IPS-20b (cell line): ENCODE measurements around the gene AP3B1.
"Not testable (repeated sequence)": the region's sequence is repeated elsewhere in the genome, so short reads cannot be mapped to it uniquely, and the experiment has no call there.

Experiments used
- H3K27ac ChIP-seq: one replicate; pipeline ENCODE4 v1.5.1; 2013; ENCODE audit warnings: low read length
- H3K27me3 ChIP-seq: 2 replicates; pipeline ENCODE4 v1.6.1; 2013; ENCODE audit warnings: mild to moderate bottlenecking, low read length, inconsistent platforms; ENCODE audit not compliant: insufficient read depth
- H3K36me3 ChIP-seq: 2 replicates; pipeline ENCODE4 v1.6.1; 2013; ENCODE audit warnings: low read depth, mild to moderate bottlenecking, inconsistent platforms, low read length, moderate library complexity; ENCODE audit not compliant: insufficient read depth
- H3K4me1 ChIP-seq: 2 replicates; pipeline ENCODE4 v1.6.1; 2013; ENCODE audit warnings: mild to moderate bottlenecking, control low read depth, inconsistent platforms, low read length, moderate library complexity; ENCODE audit not compliant: insufficient read depth
- H3K4me3 ChIP-seq: 2 replicates; pipeline ENCODE4 v1.5.1; 2013; ENCODE audit warnings: mild to moderate bottlenecking, low read length, inconsistent platforms
- H3K9ac ChIP-seq: 2 replicates; pipeline ENCODE4 v1.6.1; 2013; ENCODE audit warnings: low read depth, mild to moderate bottlenecking, inconsistent platforms, low read length, moderate library complexity
- H3K9me3 ChIP-seq: 2 replicates; pipeline ENCODE4 v1.6.1; 2013; ENCODE audit warnings: mild to moderate bottlenecking, low read depth, low read length, inconsistent platforms; ENCODE audit not compliant: insufficient read depth

AP3B1 gene

DNA sequence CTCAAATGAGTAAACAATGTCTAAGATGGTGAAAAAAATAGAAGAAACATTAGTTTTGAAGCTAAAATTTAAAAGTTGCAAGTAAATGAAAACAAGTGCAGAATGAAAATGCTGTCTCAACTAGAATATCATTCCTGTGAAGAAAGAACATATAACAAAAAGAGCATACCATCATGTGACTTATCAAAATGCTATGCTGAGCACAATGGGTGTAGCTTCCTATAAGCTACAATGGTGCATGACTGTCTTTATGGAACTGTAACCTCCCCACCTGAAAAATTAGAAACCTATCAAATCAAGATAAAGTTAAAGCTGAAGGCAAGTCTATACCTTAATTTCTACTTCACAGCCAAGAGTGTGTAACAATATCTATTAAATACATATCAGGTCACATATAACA lies 192.0 kb downstream of the AP3B1 start:
- Histone ChIP-seq H3K4me3 (no peak overlapping the region), H3K36me3 (peaks cover 30% of the 10 kb centered on the region), H3K9ac (no peak overlapping the region), H3K4me1 (no peaks in the 10 kb centered on the region), H3K27me3 (no peaks in the 10 kb centered on the region), H3K9me3 (no peaks in the 10 kb centered on the region), H3K27ac (no peak overlapping the region)

DNA sequence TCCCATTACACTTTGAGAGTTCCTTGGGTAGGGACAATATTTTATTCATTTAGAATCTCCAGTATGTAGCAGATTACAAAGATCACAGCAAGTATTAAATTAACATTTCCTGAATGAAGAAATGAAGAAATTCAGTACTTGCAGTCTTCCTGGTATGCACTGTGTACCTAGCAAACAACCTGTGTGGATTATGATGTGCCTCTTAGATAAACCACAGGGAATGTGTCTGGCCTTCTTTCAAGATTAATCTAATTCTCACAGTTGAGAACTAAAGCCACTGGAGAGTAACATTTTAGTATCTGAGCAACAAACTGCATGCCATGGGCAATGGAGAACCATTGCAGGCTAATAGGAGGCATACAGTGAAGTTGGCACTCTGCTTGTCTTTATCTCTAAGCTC lies 199.4 kb downstream of the AP3B1 start:
- no peak overlapping the region for H3K27ac ChIP-seq
- H3K27me3 ChIP-seq: no peaks in the 10 kb centered on the region
- peaks cover 24% of the 10 kb centered on the region for H3K36me3 ChIP-seq
- no peak overlapping the region for H3K4me3 ChIP-seq
- no peaks in the 10 kb centered on the region for H3K4me1 ChIP-seq
- H3K9ac ChIP-seq: no peak overlapping the region
- no peaks in the 10 kb centered on the region for H3K9me3 ChIP-seq

DNA sequence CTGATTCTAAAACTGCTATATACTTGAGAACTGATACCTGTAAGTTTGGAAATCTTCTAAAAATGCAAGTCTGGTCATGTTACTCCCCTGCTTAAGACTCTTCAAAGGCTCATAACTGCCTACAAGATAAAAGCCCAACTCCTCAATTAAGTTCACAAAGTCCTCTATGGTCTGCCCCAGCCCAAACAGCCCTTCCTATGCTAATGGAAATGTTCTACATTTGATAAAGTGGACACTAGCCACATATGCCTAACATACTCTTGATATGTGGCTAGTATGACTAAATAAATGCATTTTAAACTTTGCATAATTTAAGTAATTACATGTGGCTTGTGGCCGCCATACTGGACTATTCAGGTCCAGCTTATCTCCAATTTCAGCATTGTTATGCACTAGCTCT lies 204.5 kb downstream of the AP3B1 start:
- Histone ChIP-seq H3K27ac (no peak overlapping the region), H3K36me3 (0 out of 2 replicates have a peak, but pooled peaks cover 9% of the 10 kb centered on the region), H3K9me3 (no peaks in the 10 kb centered on the region), H3K9ac (no peak overlapping the region), H3K4me3 (no peak overlapping the region), H3K27me3 (no peaks in the 10 kb centered on the region), H3K4me1 (no peaks in the 10 kb centered on the region)

DNA sequence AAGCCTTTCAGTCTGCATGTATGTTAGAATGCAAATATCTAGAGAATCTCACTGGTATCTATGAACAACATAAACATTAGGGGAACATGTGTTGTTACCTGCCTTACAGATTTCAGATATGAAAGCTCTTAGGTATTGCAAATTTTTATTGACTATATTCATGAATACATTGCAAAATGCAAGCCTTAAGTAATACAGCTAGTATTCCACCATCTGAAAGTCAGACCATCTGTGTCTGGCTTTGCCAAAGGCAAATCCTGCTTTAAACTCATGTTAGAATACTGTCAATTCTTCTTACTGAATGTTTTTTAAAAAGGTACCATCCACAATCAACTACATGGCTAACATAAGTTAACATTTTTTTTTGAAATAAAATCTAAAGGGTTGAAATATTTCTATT lies 215.6 kb downstream of the AP3B1 start:
- H3K9me3 ChIP-seq: no peaks in the 10 kb centered on the region
- H3K36me3 ChIP-seq: no peaks in the 10 kb centered on the region
- peaks cover 4% of the 10 kb centered on the region; the same call in 1 of the 2 replicates for H3K4me1 ChIP-seq
- no peak overlapping the region for H3K4me3 ChIP-seq
- H3K27ac ChIP-seq: no peak overlapping the region
- no peaks in the 10 kb centered on the region for H3K27me3 ChIP-seq
- H3K9ac ChIP-seq: no peak overlapping the region

DNA sequence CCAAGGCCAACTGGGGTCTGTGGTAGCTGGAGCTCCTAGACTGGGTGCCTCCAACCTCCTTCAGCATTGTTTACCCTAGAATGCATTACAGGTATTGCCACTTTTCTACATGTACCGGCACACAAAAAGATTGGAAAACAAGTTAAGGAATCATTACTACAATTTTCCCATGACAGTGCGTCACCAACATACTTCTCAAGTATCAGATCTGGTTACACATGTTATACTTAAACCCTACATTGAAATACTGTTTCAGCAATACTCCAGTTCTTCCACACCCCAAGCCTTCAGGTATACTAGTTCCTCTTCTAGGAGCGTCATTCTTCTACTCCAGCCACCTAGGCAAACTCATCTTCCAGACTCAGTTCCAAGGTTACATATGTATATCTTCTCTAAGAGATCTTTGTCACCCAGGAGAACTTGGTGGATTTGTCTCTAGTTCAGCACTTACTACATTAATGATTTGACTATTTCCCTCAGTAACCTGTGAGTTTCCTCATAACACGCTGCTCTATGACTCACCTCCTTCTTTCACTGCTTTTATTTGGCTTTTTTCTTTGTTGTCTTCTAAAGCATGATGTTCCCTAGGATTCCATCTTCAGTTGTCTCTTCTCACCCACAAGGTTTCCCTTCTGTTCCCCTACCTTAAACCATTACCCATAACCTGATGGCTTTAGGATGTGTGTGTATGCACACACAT lies 217.0 kb downstream of the AP3B1 start:
- Histone ChIP-seq H3K4me1 (peaks cover 4% of the 10 kb centered on the region; the same call in 1 of the 2 replicates), H3K27ac (no peak overlapping the region), H3K4me3 (no peak overlapping the region), H3K9me3 (no peaks in the 10 kb centered on the region), H3K27me3 (no peaks in the 10 kb centered on the region), H3K9ac (no peak overlapping the region), H3K36me3 (no peaks in the 10 kb centered on the region)

DNA sequence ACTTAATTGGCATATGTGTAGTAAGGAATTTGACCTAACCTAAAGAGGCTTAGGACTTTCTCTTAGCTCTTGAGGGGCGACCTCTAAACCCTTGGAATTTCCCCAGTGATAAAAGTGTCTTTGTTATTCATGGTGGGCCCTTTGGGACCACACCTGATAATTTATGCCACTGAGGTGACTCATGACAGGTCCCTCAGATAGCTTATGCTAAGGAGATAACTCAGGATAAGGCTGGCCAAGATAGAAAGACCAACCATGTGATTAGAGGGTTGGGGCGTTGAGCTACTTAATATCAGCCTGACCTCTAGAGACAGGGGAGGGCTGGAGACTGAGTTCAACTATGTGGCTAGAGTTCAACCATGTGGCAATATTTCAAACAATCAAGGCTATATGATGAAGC lies 218.1 kb downstream of the AP3B1 start:
- H3K9me3 ChIP-seq: no peaks in the 10 kb centered on the region
- no peaks in the 10 kb centered on the region for H3K27me3 ChIP-seq
- H3K36me3 ChIP-seq: no peaks in the 10 kb centered on the region
- H3K27ac ChIP-seq: no peak overlapping the region
- H3K4me3 ChIP-seq: no peak overlapping the region
- no peak overlapping the region for H3K9ac ChIP-seq
- peaks cover 4% of the 10 kb centered on the region; the same call in 1 of the 2 replicates for H3K4me1 ChIP-seq

DNA sequence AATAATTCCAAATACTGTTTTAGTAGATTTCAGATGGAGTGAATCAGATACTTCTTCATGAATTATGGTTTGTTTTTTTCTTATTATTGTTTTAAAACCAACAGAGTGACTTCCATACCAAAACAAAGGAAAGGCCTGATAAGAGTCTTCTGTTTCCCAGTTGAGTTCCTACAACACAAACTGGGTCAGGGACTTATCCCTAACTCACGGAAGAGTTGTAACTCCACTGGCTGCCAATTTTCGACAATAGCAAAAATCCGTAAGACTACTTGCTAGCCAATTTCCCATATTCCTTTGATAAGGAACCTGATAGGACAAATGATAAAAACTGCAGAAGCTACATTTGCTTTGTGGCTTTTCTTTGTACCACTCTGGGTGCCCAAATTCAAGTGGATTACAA lies 219.2 kb downstream of the AP3B1 start:
- H3K9me3 ChIP-seq: no peaks in the 10 kb centered on the region
- no peaks in the 10 kb centered on the region for H3K27me3 ChIP-seq
- no peak overlapping the region for H3K27ac ChIP-seq
- no peak overlapping the region for H3K9ac ChIP-seq
- H3K4me1 ChIP-seq: peaks cover 4% of the 10 kb centered on the region; the same call in 1 of the 2 replicates
- H3K36me3 ChIP-seq: no peaks in the 10 kb centered on the region
- H3K4me3 ChIP-seq: no peak overlapping the region

DNA sequence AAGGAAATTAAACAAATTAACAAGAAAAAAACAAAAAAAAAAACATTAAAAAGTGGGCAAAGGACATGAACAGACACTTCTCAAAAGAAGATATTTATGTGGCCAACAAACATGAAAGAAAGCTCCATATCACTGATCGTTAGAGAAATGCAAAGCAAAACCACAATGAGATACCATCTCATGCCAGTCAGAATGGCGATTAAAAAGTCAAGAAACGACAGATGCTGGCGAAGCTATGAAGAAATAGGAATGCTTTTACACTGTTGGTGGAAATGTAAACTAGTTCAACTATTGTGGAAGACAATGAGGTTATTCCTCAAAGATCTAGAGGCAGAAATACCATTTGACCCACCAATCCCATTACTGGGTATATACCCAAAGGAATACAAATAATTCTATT lies 223.8 kb downstream of the AP3B1 start:
- H3K27me3 ChIP-seq, H3K4me3 ChIP-seq, H3K27ac ChIP-seq, H3K9me3 ChIP-seq, H3K9ac ChIP-seq, H3K36me3 ChIP-seq, H3K4me1 ChIP-seq: not testable (repeated sequence)

DNA sequence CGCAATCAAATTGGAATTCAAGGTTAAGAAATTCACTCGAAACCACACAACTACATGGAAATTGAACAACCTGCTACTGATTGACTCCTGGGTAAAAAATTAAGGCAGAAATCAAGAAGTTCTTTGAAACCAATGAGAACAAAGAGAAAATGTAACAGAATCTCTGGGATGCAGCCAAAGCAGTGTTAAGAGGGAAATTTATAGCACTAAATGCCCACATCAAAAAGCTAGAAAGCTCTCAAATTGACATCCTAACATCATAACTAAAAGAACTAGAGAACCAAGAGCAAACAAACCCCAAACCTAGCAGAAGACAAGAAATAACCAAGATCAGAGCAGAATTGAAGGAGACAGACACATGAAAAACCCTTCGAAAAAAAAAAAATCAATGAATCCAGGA lies 226.9 kb downstream of the AP3B1 start:
- not testable (repeated sequence) for H3K9me3 ChIP-seq, H3K9ac ChIP-seq, H3K36me3 ChIP-seq, H3K27ac ChIP-seq, H3K4me1 ChIP-seq, H3K4me3 ChIP-seq, H3K27me3 ChIP-seq

DNA sequence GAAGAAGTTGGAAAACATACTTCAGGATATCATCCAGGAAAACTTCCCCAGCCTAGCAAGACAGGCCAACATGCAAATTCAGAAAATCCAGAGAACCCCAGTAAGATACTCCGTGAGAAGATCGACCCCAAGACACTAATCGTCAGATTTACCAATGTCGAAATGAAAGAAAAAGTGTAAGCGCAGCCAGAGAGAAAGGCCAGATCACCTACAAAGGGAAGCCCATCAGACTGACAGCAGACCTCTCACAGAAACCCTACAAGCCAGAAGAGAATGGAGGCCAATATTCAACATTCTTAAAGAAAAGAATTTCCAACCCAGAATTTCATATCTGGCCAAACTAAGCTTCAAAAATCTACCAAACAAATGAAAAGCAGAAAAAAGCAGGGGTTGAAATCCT lies 227.8 kb downstream of the AP3B1 start:
- H3K36me3 ChIP-seq, H3K27ac ChIP-seq, H3K4me3 ChIP-seq, H3K27me3 ChIP-seq, H3K4me1 ChIP-seq, H3K9me3 ChIP-seq, H3K9ac ChIP-seq: not testable (repeated sequence)

DNA sequence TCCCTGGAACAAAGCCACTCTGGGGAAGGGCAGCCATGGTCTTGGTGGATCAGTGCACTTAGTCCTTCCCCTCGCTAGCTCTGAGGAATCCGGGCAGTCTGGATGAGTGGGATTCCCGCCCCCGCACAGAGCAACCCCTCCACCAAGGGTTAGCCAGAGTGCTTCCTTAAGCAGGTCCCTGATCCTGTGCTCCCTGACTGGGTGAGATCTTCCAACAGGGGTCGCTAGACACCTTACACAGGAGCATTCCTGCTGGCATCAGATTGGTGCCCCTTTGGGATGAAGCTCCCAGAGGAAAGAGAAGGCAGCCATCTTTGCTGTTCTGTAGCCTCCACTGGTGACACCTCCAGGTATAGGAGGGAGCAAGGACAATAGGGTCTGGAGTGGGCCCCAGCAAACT lies 228.8 kb downstream of the AP3B1 start:
- no peak overlapping the region for H3K9ac ChIP-seq
- no peak overlapping the region for H3K27ac ChIP-seq
- no peaks in the 10 kb centered on the region for H3K4me1 ChIP-seq
- H3K36me3 ChIP-seq: no peaks in the 10 kb centered on the region
- H3K4me3 ChIP-seq: no peak overlapping the region
- peaks cover 4% of the 10 kb centered on the region; the same call in 1 of the 2 replicates for H3K9me3 ChIP-seq
- H3K27me3 ChIP-seq: no peaks in the 10 kb centered on the region

DNA sequence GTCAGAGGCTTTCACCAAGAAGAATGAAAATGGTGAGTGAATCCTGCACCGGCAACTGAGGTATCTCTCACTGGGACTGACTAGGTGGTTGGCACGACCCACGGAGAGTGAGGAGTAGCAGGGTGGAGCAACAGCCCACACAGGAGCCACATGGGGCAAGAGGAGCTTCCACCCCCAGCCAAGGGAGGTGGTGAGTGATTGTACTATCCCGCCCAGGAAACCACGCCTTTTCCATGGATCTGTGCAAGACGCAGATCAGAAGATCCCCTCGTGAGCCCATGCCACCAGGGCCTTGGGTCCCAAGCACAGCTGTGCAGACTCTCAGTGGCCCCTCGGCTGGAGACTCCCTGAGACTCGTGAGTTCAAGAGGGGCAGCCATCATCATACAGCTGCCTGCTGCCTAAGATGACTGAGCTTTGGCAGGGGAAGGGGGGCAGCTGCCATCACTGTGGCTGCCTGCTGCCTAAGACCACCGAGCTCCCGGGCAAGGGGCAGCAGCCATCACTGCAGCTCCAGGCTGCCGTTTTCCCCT lies 229.5 kb downstream of the AP3B1 start:
- H3K4me3 ChIP-seq: no peak overlapping the region
- peaks cover 4% of the 10 kb centered on the region; the same call in 1 of the 2 replicates for H3K9me3 ChIP-seq
- no peak overlapping the region for H3K9ac ChIP-seq
- H3K27me3 ChIP-seq: no peaks in the 10 kb centered on the region
- no peak overlapping the region for H3K27ac ChIP-seq
- no peaks in the 10 kb centered on the region for H3K4me1 ChIP-seq
- H3K36me3 ChIP-seq: no peaks in the 10 kb centered on the region
